Activated CD4-positive, alpha-beta T cell treated with anti-CD3 and anti-CD28 coated beads, Interleukin-10, Interleukin-2, amounts not matched to agents 100 ng/mL and 50 ng/mL, durations not matched to agents 16 hours and 8 hours (primary cell): Measurements from ENCODE around the gene SIRPA.

Experiments
- DNase-seq: peaks from one replicate; pipeline ENCODE4 v3.0.0-alpha.2; 2020

Gene SIRPA

DNA sequence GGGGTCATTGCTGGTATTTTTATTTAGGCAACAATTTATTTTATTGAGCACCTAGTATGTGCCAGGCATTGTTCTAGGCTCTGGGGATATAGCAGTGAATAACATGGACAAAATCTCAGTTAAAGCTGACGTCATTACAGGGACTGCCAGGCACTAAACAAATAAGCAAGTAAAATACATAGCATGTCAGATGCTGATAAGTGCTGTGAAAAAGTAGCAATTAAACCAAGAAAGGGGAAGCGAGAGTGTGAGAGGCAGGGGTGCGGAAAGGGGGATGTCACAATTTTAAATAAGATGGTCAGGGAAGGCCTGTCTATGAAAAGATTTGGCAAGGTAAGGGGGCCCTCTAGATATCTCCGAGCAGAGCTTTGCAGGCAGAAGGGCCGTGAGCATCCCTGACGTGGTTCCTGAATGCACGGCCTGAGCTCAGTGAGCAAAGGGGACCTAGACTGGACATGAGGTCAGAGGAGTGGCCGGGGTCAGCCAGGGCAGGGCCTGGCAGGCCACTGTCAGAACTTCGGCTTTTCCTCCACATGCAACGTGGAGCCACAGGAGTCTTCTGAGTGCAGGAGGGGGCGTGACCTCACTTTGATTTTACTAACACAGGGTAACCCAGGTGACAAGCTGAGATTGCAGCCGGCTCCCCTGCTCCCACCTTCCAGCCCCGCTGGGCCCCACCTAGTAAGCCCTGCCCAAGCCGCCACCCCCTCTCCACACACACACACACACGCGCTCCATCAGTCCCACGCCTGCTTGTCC lies 24.2 kb upstream of the SIRPA start:
- DNase-seq, result no peak

DNA sequence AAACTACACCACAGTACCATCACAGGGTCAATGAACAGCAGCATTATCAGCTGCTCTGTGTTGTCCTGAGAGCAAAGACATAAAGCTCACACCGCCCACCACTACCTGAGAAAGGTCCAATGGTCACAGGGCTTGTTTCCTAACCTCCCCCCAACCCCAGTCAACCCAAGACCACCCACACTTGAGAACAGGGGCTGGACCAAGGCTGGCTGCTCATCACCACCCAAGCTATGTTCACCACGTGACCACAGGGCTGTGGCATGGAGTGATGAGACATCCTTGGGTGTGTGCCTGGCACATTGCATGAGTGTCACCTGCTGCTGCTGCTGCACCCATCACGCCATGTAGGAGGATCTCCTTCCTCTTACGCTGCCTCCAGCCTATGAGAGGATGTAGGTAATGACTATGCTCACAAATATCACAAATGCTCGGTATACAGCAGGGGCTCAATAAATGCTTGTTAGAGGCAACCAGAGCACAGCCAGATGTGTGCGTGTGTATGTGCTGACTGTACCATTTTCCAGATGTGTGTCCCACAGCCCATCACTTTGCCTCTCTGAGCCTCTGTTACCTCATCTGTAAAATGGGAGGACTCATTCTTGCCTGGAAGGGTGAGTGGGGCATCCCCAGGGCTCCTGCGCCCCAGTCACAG lies 23.3 kb upstream of the SIRPA start:
- peak; percentile 2 for DNase-seq

DNA sequence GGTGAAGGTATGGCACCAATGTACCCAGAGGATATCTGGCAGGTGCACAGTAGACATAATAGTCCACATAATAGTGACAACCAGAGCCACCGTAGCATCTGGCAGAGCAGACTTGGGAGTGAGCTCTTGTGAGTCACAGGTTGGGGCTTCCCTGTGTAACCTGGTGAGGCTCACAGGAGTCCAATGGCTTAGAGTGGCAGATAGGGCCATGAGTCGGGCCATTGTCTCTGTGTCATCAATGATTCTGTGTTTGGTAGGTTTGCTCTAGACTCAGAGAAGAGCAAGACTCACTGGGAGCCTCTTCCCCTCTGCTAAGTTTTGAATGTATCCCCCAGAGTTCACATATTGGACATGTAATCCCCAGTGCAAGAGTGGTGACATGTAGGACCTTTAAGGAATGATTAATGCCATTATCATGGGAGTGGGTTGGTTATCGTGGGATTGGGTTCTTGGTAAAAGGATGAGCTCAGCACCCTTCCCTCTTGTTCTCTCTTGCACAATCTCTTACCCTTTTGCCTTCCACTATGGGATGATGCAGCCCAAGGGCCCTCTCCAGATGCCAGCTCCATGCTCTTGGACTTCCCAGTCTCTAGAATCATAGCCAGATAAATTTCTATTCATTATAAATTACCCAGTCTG lies 22.6 kb upstream of the SIRPA start:
- DNase-seq, result no peak

DNA sequence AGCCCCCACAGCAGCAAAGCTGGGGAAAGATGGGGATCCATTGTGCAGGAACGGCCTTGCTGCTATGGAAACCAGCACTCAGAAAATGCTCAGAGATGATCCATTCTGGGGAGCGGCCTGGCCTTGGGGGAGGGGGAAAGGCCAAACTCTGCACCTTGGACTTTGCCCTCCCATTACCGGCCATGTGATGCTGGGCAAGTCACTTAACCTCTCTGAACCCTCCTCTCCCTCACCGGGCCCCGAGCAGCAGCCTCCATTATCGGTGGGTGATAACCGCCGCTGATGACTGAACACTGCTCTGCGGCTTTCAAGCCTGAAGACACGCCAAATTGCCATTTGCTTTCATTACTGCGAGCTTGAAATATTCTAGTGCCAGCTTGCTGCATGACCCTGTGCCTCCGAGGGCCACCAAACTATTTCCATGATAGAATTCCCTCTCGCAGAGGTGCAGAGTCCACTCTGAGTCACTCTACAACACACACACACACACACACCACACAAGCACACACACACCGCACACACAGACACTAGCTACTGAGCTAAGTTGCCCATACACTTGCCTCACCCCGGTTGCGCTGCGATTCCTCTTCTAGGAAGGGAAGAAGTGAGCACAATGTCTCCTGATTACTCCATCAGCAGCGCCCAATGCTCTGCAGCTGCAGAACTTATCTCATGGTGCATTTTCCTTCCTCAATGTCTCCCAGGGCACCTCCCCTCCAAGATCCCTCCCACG lies 20.6 kb upstream of the SIRPA start:
- DNase-seq, result no peak

DNA sequence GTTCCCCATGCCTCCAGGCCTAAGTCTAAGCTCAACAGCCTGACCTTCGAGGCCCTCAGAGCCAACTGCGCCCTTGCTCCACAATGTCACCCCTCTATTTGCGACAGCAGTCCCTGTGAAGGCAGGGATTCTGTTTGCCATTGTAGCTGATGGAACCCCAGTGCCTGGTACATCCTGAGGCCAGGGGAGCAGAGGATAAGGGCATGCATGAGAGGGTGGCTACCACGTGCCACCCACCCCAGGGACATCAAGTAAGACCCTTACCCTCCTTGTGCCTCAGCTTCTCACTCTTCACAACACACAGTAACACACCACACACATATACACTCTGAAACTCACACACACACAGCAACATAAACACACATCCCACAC lies 20.0 kb upstream of the SIRPA start:
- DNase-seq, result no peak

DNA sequence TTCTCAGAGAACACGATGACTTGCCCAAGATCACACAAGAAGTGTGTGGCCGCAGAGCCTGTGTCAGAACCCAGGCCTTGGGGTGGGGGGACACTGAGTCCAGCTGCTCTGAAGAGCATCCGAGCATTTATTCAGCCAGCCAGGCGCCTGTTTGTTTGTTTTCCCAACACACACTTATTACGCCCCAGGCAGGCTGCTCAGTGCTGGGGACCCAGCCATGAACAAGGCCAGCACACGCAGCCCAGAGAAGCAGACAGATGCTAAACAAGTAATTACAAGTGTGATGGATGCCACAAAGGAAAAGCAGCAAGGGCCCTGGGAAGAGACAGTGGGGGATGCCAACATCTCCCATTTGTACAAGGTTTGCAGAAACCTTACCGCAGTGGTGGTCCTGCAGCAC lies 19.4 kb upstream of the SIRPA start:
- no peak for DNase-seq

DNA sequence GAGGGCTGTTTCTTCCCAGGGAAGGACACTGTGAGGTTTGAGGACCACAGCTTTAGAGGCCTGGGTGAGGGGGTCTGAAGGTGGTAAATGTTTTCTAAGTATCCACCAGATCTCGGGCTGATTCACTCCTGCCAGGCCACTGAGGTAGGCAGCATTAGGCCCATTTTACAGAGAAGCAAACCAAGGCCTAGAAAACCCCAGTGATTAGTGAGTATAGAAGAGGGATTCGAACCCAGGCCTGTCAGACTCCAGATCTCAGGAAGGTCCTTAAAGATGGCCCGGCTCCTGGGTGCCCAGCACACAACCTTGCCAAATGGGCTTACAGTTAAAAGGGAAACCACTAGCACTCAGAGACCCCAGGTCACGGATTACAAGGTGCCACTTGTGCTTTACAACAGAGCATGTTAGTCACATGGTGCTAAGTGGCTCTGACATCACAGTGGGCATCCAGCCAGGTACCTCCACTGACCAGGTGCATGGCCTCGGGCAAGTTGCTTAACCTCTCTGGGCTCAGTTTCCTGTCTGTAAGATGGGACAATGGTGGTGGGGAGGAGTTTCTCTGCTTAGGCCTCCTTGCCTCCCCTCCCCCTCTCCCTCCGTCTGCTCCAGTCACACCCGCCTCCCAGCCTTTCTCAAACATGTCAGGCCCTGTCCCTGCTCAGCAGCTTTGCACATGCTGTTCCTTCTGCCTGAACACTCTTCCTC lies 18.8 kb upstream of the SIRPA start:
- no peak for DNase-seq

DNA sequence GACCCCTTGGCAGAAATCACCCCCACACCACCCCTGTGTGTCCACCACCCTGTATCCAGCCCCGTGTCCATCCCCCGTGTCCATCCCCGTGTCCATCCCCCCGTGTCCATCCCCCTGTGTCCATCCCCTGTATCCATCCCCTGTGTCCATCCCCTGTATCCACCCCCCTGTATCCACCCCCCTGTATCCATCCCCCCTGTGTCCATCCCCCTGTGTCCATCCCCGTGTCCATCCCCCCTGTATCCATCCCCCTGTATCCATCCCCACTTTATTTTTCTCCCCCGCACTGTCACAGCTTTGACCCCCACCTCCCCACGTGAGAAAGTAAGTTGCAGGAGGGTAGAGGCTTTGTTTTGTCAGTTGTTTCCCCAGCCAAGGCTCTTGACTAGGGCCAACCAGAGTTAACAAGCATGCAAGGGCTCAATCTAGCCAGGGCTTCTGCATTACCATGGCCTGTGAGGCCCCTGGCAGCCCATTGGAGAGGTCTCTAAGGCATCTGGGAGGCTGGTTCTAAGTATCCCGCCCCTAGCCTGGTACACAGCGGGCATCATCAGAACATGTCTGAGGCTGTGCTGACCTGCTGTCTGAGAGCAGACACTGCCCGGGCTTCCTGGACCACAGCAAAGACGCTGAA lies 18.1 kb upstream of the SIRPA start:
- peak; percentile 16 for DNase-seq

DNA sequence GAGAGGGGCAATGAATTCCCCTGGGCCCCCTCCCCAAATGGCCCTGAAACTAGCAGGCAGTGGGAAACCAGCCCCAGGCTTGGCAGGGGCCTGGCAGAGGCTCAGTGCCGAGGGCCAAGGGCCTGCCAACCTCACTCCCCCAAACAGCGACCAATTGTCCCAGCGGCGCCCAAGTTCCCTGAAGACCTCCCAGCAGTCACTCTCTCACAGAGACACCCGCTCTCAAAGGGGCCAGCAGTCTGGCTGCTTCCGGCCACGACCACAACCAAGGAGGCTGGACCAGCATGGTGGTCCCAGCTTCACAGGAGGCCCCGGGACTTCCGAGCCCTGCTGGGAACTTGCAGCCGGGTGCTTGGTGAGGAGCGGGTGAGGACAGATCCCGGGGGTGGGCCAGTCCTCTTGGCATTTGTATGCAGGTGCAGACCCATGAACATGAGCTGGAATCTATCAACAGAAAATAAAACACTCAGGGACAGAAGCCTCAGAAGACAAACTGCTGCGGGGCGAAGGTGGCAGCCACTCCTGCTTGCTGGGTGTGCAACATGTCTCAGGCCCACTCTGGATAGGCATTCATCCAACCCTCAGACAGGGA lies 17.5 kb upstream of the SIRPA start:
- DNase-seq, result no peak

DNA sequence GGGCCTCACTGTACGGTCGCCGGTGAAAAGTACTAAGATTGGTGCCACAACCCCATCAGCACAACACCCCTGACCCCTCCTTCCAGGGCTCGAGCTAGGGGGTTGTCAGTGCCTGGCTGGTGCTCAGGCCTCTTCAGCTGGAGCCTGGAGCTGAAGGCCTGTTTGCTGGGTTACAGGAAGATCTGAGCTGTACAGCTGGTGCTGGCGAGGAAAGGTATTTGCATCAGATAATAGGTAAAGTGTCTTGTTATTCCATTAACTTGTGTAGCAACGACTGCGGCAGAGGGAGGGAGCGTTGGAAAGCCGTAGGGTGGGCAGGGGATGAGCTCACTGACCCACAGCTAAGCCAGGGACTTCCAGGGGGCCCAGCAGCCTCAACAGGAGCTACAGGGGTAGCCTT lies 15.8 kb upstream of the SIRPA start:
- DNase-seq, result no peak

DNA sequence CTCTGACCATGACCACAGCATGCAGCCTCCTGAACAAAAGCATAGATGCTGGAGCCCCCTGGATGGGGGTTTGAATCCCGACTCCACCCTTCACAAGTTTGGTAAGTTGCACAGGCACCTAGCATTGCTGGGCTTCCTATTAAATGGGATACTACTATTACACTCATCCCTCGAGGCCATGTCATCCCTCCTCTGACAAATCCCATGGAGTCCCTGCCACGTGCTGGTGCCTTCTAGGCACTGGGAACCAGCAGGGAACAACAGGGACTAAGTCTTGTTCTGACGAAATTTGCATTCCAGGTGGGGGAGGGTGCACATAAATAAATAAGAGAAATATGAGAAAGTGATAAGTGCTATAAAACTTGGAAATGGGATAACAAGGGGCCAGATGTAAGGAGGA lies 15.3 kb upstream of the SIRPA start:
- no peak for DNase-seq

DNA sequence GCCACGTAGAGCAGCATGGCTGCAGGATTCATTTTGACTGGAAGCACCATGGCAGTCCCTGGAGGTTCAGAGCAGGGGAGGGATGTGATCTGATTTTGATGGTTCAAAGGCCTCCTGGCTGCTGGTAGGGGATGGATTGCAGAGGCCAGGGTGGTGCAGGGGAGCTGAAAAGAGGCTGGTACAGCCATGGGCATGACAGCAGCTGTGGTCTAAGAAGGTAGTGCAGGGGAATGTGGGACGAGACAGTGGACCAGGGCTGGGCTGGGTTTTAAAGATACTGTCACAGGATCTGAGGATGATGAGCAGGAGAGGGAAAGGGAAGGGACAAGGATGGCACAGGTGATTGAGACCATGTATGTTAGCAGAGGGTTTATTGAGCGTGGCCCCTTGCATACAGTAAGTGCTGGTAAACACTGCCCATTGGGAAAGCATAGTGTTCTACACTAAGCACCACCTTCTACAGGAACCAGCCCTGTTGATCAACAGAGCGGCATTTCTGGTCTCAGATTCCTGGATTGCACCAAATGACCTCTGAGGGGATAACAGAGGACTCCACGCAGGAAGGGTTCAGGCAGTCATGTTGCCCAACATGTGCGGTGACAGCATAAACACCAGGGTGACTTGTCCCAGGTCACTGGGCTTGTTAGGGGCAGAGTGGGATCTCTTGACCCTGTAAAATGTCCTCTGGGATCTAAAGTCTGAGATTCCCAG lies 14.5 kb upstream of the SIRPA start:
- DNase-seq, result no peak

DNA sequence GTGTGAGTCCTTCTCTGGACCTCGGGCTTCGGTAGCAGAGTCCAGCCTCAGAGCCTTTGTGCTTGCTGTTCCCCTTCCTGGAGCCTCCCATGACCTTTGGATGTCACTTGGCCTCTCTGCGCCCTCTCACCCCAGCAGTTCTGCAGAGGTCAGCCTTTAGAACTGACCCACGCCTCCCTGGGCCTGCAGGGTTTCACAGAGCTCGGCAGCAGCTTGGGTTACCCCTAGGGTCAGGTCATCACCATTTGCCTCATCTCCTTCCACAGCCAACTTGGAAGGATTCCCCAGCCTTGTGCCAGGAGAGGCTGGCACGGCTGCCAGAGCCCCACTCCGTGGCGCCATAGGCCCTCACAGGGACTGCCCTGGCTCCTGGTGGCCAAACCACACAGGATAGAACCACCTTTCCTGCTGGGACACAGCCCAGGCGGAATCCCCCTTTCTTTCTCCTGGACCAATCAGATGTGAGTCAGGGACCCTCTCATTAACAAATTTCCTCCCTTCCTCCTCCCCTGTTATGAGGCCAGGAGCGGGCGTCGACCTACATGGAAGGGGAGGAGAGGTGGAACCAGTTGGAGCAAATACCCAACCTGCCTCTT lies 13.9 kb upstream of the SIRPA start:
- no peak for DNase-seq

DNA sequence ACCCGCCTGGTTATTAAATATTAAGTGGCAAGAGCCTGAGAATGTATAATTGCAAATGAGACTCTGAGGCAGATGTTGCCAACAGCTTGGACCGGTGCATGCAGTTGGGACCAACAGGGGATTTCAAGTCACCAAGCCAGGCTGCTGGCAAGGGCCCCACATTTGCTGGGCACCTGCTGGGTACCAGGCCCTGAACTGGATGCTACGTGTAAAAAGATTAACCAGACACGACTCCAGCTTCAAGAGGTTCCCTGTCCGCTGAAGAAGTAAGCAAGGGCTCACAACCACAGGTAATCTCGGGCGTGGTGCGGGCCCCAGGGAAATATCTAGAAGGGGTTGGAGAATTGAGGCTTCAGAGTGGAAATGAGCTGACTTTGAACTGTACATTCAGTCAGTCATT lies 13.2 kb upstream of the SIRPA start:
- DNase-seq, result no peak

DNA sequence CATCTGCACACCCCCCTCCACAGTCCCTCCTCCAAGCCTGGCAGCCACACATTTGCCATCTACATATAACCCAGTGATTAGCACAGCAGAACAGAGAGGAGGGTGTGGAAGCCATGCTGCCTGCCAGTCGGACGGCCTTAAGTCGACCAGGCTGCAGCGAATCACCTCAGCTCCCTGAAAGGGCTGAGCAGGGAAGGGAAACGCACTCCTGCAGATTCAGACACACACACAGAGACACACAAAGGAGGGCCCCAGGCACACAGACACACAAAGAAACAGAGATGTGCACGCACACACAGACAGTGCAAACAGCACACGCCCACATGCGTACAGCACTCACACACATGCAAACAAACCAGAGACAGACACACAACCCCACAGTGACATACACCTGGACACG lies 11.2 kb upstream of the SIRPA start:
- no peak for DNase-seq

DNA sequence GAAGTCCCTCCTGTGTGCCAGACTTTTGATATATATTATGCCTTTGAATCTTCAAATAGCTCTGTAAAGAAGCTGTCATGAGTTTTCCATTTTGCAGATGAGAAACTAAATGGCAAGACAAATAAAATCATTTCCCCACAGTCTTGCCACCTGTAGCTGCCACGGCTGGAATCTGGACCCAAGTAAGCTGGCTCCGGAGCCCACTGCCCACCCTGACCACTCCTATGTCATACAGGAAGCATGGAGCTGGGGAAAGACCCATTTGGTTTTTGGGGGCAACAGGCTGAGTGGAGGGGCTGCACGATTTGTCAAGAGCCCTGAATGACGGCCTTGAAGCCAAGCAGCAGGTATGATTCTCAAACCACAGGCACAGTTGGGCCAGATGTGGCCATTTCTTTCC lies 10.0 kb upstream of the SIRPA start:
- DNase-seq, result no peak

DNA sequence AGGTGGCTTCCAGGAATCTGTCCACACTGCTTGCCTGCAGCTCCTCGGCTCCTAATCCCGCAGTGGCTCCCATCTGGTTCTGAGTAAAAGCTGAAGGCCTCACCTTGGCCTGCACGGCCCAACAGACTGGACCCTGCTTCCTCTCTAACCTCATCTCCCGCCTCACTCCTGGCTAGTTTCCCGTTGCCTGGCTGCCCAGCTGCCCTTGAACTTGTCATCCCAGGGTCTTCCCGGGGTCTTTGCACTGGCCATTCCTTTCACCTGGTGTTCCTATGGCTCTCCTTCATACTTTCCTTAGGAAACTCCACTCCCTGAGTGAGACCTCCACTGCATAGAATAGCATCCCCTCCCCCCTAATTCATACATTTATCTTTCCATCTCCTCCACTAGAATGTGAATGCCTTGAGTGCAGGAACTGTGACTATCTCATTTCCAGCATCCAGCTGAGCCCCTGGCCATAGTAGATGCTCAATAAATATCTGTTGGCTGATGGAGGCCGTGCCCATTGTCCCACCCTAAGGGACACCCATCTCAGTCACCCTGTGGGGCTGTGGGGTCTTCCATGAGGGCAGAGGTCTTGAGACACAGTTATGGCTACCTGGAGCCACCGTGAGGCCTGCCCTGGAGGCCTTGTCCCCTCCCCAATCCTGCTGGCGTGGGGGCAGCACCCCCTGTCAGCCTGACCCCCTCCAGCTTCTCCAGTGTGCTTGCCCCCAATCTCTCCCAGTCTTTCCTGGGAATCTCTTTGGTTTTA lies 9.1 kb upstream of the SIRPA start:
- DNase-seq, result no peak

DNA sequence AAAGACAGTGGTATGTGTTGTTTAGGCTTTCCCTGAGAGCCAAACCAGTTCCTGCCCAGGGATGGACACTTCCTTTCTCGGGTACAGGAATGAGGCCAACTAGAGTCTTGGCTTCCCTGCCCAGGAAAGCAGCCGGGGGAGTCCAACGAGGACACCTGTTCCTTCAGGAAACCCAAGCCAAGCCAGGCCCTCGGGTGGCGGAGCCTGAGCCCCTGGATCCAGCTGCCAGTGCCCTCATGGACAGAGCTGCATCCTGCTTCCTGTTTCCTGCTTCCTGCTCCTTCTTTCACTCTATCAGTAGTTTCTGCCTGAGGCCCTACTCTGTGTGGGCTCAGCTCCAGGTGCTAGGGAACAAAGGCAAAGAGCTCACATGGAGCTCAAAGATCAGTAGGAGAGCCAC lies 7.9 kb upstream of the SIRPA start:
- no peak for DNase-seq

DNA sequence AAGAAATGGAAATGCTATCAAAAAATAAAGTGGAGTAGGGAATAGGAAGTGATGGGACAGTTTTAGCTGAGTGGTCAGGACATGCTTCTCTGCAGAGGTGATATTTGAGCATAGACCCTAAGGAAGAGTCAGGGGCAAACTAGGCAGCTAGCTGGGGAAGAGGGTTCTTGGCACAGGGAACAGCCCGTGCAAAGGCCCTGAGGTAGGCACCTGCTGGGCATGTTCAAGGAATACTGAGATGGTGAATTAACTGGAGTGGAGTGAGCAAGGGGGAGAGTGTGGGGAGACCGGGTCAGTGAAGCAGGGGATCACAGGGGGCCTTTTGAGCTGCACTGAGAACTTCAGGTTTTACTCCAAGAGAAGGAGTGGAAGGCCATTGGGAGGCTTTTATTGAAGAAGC lies 7.5 kb upstream of the SIRPA start:
- no peak for DNase-seq

DNA sequence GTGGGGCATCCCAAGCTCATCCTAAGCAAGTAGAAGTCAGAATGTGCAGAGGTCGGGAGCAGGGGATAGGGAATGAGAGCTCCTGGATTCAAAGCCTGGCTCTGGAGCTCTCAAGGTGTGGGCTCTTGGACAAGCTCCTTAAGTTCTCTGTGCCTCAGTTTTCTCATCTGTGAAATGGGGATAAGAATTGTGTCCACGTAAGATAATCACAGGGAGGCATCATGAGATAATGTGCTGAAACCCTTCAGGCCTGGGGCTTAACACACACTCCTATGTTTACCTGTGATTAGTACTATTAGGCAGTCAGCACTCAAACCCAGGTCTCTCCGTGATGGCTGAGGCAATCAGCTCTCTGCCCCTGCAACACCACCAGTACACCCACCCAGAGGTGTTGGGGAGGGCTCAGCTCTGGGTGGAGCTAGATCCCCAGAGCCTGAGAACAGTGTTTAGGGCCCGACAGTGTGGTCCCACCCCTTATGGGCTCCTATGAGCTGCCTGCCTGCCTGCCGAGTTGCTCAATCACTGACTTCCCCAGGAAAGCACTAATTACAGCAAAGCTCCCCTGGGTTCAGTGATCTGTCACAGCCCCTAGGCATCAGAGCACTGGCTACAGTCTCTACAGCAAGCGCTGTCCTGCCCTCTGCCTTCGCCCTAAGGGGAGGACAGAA lies 6.3 kb upstream of the SIRPA start:
- no peak for DNase-seq
